Suprapubic skin (tissue), 4 donors: ENCODE data around the gene LMX1A. TPM values are rescaled to one million over a fixed set of nuclear protein-coding genes. Genes with fewer than 3 reads are reported as not detected.

Source experiments
- DNase-seq, 2 donors: peaks; one replicate each; pipeline ENCODE4 v3.0.0-alpha.2; 2019; ENCODE audit warnings: low spot score in 2 of 2
- H3K27ac ChIP-seq: fragments of 200-600 bp; sonication (generic); one replicate; pipeline ENCODE4 v1.5.1; 2019
- H3K27me3 ChIP-seq: fragments of 200-600 bp; sonication (generic); one replicate; pipeline ENCODE4 v1.5.1; 2019
- H3K36me3 ChIP-seq: fragments of 200-600 bp; sonication (generic); one replicate; pipeline ENCODE4 v1.5.1; 2019
- H3K4me1 ChIP-seq: fragments of 200-600 bp; sonication (generic); one replicate; pipeline ENCODE4 v1.5.1; 2019
- H3K4me3 ChIP-seq: fragments of 200-600 bp; sonication (generic); one replicate; pipeline ENCODE4 v1.5.1; 2019; ENCODE audit warnings: mild to moderate bottlenecking
- H3K9me3 ChIP-seq: fragments of 200-600 bp; sonication (generic); one replicate; pipeline ENCODE4 v1.5.1; 2019
- CTCF ChIP-seq, 2 donors: fragments of 200-600 bp in 1 of 2; fragments of 450-650 bp in 1 of 2; sonication (generic) in 1 of 2; IDR thresholded peaks; one replicate each; pipeline ENCODE4 v1.5.1; 2016 to 2019; ENCODE audit warnings: antibody characterized with exemption in 2 of 2, mild to moderate bottlenecking in 1 of 2, moderate library complexity in 1 of 2
- EP300 ChIP-seq: sonication (generic); formaldehyde crosslinking; IDR thresholded peaks from one replicate; pipeline ENCODE4 v1.6.1; 2017; ENCODE audit warnings: antibody characterized with exemption
- POLR2A ChIP-seq, 2 donors: fragments of 450-650 bp; IDR thresholded peaks; one replicate each; pipeline ENCODE4 v1.6.1; 2017; ENCODE audit warnings: antibody characterized with exemption in 2 of 2, mild to moderate bottlenecking in 2 of 2, moderate library complexity in 2 of 2
- POLR2AphosphoS5 ChIP-seq, 3 donors: sonication (generic); formaldehyde crosslinking; IDR thresholded peaks; one replicate each; pipeline ENCODE4 v1.6.1; 2017; ENCODE audit warnings: antibody characterized with exemption in 3 of 3
- WGBS: methylation state at CpG from one replicate; pipeline ENCODE4 v1.1.5; 2018; 5-methylcytosine and 5-hydroxymethylcytosine counted together
- total RNA-seq, 4 donors: library from RNA; depleted of rRNA; stranded (reverse); fragments of >200 nt; gene quantifications; one replicate each; pipeline ENCODE4 v1.1.0, GENCODE V29; 2016

LMX1A gene
- total RNA-seq, 4 donors from 2014 or later = 0.44 TPM; not detected in 3

DNA sequence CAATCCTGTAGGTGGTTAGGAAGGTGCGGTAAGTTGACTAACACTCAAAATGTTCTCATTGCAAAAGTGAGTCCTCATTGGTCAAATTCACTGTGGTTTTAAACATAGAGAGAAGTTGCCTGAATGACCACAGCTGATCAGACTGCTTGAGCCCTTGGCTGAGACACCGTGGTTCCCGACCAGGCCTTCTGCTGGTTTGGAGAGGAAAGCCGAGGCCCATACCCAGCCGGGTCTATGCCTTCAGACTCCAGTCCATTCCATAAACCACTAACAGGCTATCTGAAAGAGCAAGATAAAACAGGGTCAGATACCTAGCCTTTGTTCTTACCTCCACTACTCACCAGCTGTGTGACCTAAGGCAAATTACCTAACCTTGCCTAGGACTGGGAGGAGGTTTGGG lies 133.9 kb downstream of the LMX1A start:
- DNase-seq = no peak
- peaks cover 6% of the 10 kb centered on the region for H3K27me3 ChIP-seq
- WGBS = 71% methylated on average over 5 of the region's 5 CpGs

GRCh38 chr1:165218731-165219130 lies 137.8 kb downstream of the LMX1A start:
- 37% methylated on average over 6 of the region's 6 CpGs for WGBS
- no peaks in the 10 kb centered on the region for H3K9me3 ChIP-seq
- H3K4me1 ChIP-seq = no peaks in the 10 kb centered on the region
- no peak overlapping the region for H3K27ac ChIP-seq
- H3K36me3 ChIP-seq = no peaks in the 10 kb centered on the region
- H3K4me3 ChIP-seq = no peak overlapping the region
- H3K27me3 ChIP-seq = no peaks in the 10 kb centered on the region
- TF ChIP-seq POLR2A (IDR thresholded peaks at IDR 0.05) (no peak), CTCF (IDR thresholded peaks at IDR 0.05) (no peak), POLR2AphosphoS5 (IDR thresholded peaks at IDR 0.05) (no peak), EP300 (no peak)
- no peak for DNase-seq

More for the DNA sequence above, 133.9 kb downstream of the LMX1A start:
- H3K9me3 ChIP-seq = no peaks in the 10 kb centered on the region
- H3K4me3 ChIP-seq = no peak overlapping the region
- TF ChIP-seq POLR2AphosphoS5 (IDR thresholded peaks at IDR 0.05) = no peak
- no peak for TF ChIP-seq CTCF (IDR thresholded peaks at IDR 0.05)
- no peak for TF ChIP-seq POLR2A (IDR thresholded peaks at IDR 0.05)
- no peak for TF ChIP-seq EP300
- H3K36me3 ChIP-seq = no peaks in the 10 kb centered on the region
- no peak overlapping the region for H3K27ac ChIP-seq
- no peaks in the 10 kb centered on the region for H3K4me1 ChIP-seq

DNA sequence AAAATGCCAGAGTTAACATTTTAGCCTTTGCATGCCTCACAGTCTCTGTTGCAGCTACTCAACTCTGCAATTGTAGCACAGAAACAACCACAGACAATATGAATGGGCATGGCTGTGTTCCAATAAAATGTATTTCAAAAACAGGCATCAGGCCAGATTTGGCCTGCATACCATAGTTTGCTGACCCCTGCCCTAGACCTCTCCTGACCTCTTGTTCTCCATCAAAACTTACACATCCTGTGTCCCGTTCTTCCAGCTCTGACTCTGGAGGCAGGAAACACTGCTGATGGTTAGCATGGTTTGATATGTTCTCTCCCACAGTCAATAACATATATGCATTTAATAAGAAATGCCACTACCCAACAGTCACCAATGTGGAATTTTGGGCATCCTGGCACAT lies 138.6 kb downstream of the LMX1A start:
- no peaks in the 10 kb centered on the region for H3K36me3 ChIP-seq
- no peak overlapping the region for H3K27ac ChIP-seq
- no peaks in the 10 kb centered on the region for H3K4me1 ChIP-seq
- TF ChIP-seq POLR2AphosphoS5 (IDR thresholded peaks at IDR 0.05) = no peak
- no peak for TF ChIP-seq EP300
- TF ChIP-seq CTCF (IDR thresholded peaks at IDR 0.05) = no peak
- TF ChIP-seq POLR2A (IDR thresholded peaks at IDR 0.05) = no peak
- no peak for DNase-seq
- H3K9me3 ChIP-seq = no peaks in the 10 kb centered on the region
- no peak overlapping the region for H3K4me3 ChIP-seq
- 53% methylated on average over 1 of the region's 1 CpG for WGBS
- H3K27me3 ChIP-seq = no peaks in the 10 kb centered on the region

DNA sequence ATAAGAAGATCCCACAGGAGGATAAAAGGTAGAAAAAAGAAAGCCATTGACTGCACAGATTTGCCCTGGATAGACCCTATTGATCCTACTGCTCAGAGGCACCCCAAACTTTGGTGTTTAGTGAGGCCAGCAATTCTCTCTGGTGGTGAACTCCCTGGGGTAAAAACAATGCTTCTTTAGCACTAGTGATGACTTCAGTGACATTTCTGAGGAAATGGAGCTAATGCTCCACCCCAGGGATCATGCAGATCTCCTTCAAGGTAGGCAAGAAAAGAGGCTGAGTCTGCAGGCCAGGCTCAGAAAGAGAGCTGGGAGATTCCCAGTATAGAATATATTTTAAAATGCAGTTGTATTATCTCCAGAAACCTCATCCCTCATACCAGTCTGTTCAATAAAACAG lies 140.3 kb downstream of the LMX1A start:
- H3K36me3 ChIP-seq = no peaks in the 10 kb centered on the region
- no peak for DNase-seq
- no peaks in the 10 kb centered on the region for H3K27me3 ChIP-seq
- no peak overlapping the region for H3K4me3 ChIP-seq
- no peaks in the 10 kb centered on the region for H3K9me3 ChIP-seq
- no peaks in the 10 kb centered on the region for H3K4me1 ChIP-seq
- TF ChIP-seq CTCF (IDR thresholded peaks at IDR 0.05) (no peak), EP300 (no peak), POLR2A (IDR thresholded peaks at IDR 0.05) (no peak), POLR2AphosphoS5 (IDR thresholded peaks at IDR 0.05) (no peak)
- no peak overlapping the region for H3K27ac ChIP-seq

DNA sequence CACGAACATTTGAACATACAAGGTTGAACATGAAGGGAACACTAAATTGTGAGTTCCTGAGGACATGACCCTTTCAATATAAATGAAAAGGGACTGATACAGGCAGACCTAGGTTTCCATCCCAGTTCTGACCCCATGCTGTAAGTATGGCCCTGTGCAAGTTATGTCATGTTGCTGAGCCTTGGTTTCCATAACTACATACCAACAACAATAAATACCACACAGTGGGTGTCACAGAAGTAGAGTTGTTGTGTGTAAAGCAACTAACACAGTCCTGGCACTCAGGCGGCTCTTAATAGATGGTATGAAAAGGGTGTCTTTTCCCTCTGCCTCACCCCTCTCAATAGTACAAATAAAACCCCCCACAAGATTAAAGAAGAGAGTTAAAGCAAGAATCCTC lies 140.8 kb downstream of the LMX1A start:
- Histone ChIP-seq H3K36me3 (no peaks in the 10 kb centered on the region), H3K27ac (no peak overlapping the region), H3K4me1 (no peaks in the 10 kb centered on the region), H3K9me3 (no peaks in the 10 kb centered on the region), H3K4me3 (no peak overlapping the region), H3K27me3 (no peaks in the 10 kb centered on the region)
- DNase-seq = no peak
- TF ChIP-seq POLR2AphosphoS5 (IDR thresholded peaks at IDR 0.05) = no peak
- TF ChIP-seq POLR2A (IDR thresholded peaks at IDR 0.05) = no peak
- no peak for TF ChIP-seq EP300
- TF ChIP-seq CTCF (IDR thresholded peaks at IDR 0.05) = no peak
- WGBS = 76% methylated on average over 2 of the region's 2 CpGs
